Measurements from ENCODE around the gene SUGCT. TPM values are rescaled to one million over a fixed set of nuclear protein-coding genes. Genes with fewer than 3 reads are reported as not detected.

SUGCT gene
- total RNA-seq, 2 donors from 2014 or later: 10.3 to 18.6 TPM

DNA sequence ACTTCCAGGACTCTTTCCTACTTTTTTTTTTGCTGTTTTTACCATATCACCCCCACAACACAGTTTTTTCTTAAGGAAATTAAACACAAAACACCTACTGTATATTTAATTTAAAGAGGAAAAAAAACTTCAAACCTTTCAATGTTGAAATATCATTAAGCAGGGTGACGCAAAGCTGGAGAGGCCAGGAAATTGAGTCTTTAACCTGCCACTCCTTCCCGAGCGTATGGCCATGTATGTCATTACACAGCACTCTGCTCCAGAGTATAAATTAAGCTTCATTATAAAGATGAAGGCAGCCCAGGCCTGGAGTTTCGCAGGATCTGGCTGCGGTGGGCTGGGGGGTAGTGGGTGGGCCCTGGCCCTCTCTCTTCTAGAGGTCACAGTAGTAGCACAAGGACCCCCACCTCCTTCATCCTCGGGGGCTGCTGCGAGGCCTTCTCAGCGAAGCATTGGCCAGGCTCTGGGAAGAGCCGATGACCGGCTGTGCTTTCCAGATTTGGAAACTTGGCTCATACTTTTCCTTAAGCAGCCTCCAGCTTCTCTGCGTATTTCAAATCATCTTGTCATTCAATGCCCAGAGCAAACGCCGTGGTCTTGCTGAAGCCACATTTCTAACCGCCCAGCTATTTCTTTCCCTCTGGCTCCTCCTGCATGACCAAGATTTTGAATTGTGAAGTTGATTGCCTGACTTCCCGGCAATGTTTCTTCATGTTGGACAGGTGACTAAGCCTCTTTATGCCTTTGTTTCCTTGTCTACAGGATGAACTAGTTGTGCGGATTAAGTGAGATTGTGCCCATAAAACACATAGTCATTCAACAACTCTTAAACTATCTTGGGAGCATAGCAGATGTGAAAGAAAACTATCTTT lies 765.1 kb downstream of the SUGCT start:
- intact Hi-C loops (cut with DNase I, micrococcal nuclease): no loop called here
- DNase-seq (no peak), ATAC-seq (peak; percentile 68)

DNA sequence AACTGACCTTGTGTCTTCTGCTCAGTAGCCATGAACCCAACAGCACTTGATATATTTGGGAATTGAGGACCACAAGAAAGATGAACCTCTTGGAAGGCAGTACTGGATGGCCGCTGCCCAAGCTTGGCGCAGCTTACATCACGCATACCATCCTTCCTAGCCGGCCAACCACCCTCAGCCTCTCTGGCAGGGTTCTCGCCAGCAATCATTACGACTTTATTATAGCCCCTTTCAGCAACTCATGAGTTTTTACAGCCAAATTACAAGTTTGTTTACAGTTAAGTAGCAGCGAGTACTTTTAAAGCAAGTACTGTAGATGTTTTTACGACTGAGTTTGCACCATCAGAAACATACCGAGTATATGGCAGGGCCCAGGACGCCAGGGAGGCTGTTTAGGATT lies 769.1 kb downstream of the SUGCT start:
- intact Hi-C loops (cut with DNase I, micrococcal nuclease): no loop called here
- ATAC-seq: peak; percentile 38
- DNase-seq: peak; percentile 19 to 45

DNA sequence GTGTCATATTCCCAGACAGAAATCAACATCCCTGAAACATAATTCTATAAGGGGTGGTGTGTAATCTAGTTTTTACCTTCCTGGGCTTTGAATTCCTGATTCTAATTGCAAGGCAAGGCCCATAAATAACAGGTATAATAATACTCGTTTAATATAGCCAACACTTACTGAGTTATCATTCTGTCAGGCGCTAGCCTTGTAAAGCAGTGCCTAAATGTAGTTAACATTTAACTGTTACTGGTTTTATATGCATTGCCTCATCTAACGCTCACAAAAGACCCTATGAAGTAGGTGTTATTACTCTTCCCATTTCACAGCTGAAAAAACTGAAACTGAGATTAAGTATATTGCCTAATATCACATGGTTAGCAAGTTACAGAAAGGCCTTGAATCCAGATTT lies 772.5 kb downstream of the SUGCT start:
- ATAC-seq (peak; percentile 68), DNase-seq (no peak)
- intact Hi-C loops (cut with DNase I, micrococcal nuclease): no loop called here

DNA sequence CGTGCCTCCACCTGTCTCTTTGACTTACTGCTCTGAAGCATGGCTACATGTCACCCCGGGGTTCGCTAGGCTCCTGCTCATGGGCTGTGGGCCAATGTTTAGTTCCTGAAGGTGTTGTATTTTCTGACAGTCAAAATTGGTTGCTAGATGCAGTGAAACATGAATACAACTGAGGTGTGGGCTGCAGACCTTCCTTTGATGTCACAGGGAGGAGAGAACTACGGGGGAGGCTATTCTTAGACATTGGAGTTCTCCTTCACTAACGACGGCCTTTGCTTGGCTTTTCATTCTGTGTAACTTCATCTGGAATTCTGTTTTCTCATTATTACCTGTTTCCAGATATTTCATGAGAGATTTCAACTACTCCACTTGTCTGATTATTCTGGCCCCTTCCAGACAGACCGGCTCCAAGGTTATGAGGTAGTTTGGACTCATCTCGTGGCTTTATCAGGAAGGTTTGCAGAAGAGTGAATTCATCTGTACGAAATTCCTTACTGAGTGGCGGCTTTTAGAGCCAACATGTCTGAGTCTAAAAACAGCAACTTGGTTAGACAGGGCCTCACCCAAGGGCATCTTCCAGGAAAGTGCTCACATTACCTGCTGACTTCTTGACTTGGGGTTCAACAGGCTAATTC lies 774.7 kb downstream of the SUGCT start:
- intact Hi-C loops (cut with DNase I, micrococcal nuclease): no loop called here
- no peak for ATAC-seq
- no peak for DNase-seq

Other genes starting within 250 kb of the SUGCT start
- gene CDK13, start 184.7 kb upstream of the SUGCT start, total RNA-seq: 10 to 100 TPM; 48.9 to 50.9 TPM
- 10 to 100 TPM; 34.2 to 36.9 TPM for gene MPLKIP, start 383 bp upstream of the SUGCT start, total RNA-seq

Measured in left colon (tissue), 2 donors.